ENCODE results near the gene SIPA1.

GRCh38 chr11:65612691-65613090 lies 25.2 kb upstream of the SIPA1 start:
- no peak for TF ChIP-seq POLR2A (IDR thresholded peaks at IDR 0.05; ENCODE audit: low read depth, low read length)
- no peak for TF ChIP-seq TAF1 (IDR thresholded peaks at IDR 0.05; ENCODE audit: borderline replicate concordance, low read depth, low read length)

All from GM12892 (cell line).